A549 (cell line): Measurements from ENCODE around the gene SCML1. TPM values are rescaled to one million over a fixed set of nuclear protein-coding genes. Genes with fewer than 3 reads are reported as not detected.

Experiments used
- ATAC-seq, 2 experiments: fragments of 200-7000 bp in 1 of 2; fragments of >200 bp in 1 of 2; cut with Nextera tagmentation in 1 of 2; cut with Tn5 transposase in 1 of 2; 3 replicates each; pipeline versions ENCODE4 v1.8.0 to v1.9.1; 2018 to 2020; ENCODE audit warnings: mild to moderate bottlenecking in 1 of 2, moderate library complexity in 1 of 2
- CTCF ChIA-PET: fragments of 300-600 bp; sonication (Branson Sonifier 250); formaldehyde crosslinking; extraction: SDS; loops from one replicate; lab custom pipeline; 2021; ENCODE audit warnings: antibody characterized with exemption, inconsistent platforms; lab: Yijun Ruan, JAX
- POLR2A ChIA-PET: fragments of 350-600 bp; formaldehyde crosslinking; extraction: SDS; loops from one replicate; lab custom pipeline; 2021; ENCODE audit warnings: antibody characterized with exemption, inconsistent platforms; lab: Yijun Ruan, JAX
- DNase-seq, 2 experiments: peaks; one replicate each; pipeline versions ENCODE4 v3.0.0 to v3.0.0-alpha.2; 2011 to 2016; ENCODE audit warnings: low read depth in 1 of 2, low spot score in 1 of 2
- FAIRE-seq: peaks from 2 replicates; lab custom pipeline; 2011; peaks lifted over from hg19 to GRCh38; lab: Jason Lieb, UNC
- H3K27ac ChIP-seq, 2 experiments: fragments of >200 bp; sonication (Bioruptor Twin); formaldehyde crosslinking; 3 replicates each; pipeline ENCODE4 v1.5.1; 2016 to 2017
- H3K4me1 ChIP-seq: fragments of >200 bp; sonication (Bioruptor Twin); formaldehyde crosslinking; 3 replicates; pipeline ENCODE4 v1.6.1; 2016
- H3K4me2 ChIP-seq: fragments of >200 bp; sonication (Bioruptor Twin); formaldehyde crosslinking; 3 replicates; pipeline ENCODE4 v1.6.1; 2016
- H3K4me3 ChIP-seq: fragments of >200 bp; sonication (Bioruptor Twin); formaldehyde crosslinking; 3 replicates; pipeline ENCODE4 v1.5.1; 2016
- H3K9me3 ChIP-seq: fragments of >200 bp; sonication (Bioruptor Twin); formaldehyde crosslinking; 3 replicates; pipeline ENCODE4 v1.6.1; 2016
- CBX2 ChIP-seq: fragments of 200-600 bp; sonication (generic); IDR thresholded peaks from 2 replicates; pipeline ENCODE4 v1.6.1; 2016; ENCODE audit warnings: low read depth, mild to moderate bottlenecking, borderline replicate concordance
- CHD2 ChIP-seq: fragments of 150-350 bp; IDR thresholded peaks from 2 replicates; pipeline ENCODE4 v1.6.1; 2014; ENCODE audit warnings: low read length; ENCODE audit not compliant: partially characterized antibody
- EHF ChIP-seq: fragments of 250-450 bp; sonication (Bioruptor Pico); IDR thresholded peaks from 2 replicates; pipeline ENCODE4 v1.5.0; 2020; ENCODE audit warnings: mild to moderate bottlenecking
- FOSL2 ChIP-seq, 2 experiments: fragments of 450-650 bp in 1 of 2; fragments of >200 bp in 1 of 2; sonication (Bioruptor Twin) in 1 of 2; formaldehyde crosslinking; IDR thresholded peaks; 2 replicates each; pipeline versions ENCODE4 v1.5.0 to v1.6.1; 2016 to 2020; ENCODE audit warnings: mild to moderate bottlenecking in 1 of 2, moderate library complexity in 1 of 2
- HDAC2 ChIP-seq: fragments of 200-600 bp; sonication (generic); IDR thresholded peaks from 2 replicates; pipeline ENCODE4 v1.6.1; 2016
- HEYL ChIP-seq: fragments of 250-450 bp; sonication (Bioruptor Pico); IDR thresholded peaks from 2 replicates; pipeline ENCODE4 v1.8.0; 2021; ENCODE audit warnings: mild to moderate bottlenecking, moderate library complexity
- HOXA7 ChIP-seq: fragments of 250-450 bp; sonication (Bioruptor Pico); IDR thresholded peaks from 2 replicates; pipeline ENCODE4 v1.5.0; 2020; ENCODE audit warnings: mild to moderate bottlenecking, moderate library complexity
- HOXB13 ChIP-seq: fragments of 250-450 bp; sonication (Bioruptor Pico); IDR thresholded peaks from 2 replicates; pipeline ENCODE4 v1.5.0; 2020; ENCODE audit warnings: low read depth, mild to moderate bottlenecking, moderate library complexity
- JUN ChIP-seq, 2 experiments: fragments of >200 bp; sonication (Bioruptor Twin); formaldehyde crosslinking; IDR thresholded peaks; 2 replicates in 1 of 2; 3 replicates in 1 of 2; pipeline ENCODE4 v1.6.1; 2016 to 2017
- JUNB ChIP-seq: fragments of >200 bp; sonication (Bioruptor Twin); formaldehyde crosslinking; IDR thresholded peaks from 2 replicates; pipeline ENCODE4 v1.6.1; 2016
- KDM1A ChIP-seq: fragments of 200-600 bp; sonication (generic); IDR thresholded peaks from 2 replicates; pipeline ENCODE4 v1.6.1; 2016; ENCODE audit warnings: low read depth, mild to moderate bottlenecking
- MAFK ChIP-seq: fragments of 450-650 bp; IDR thresholded peaks from 2 replicates; pipeline ENCODE4 v1.6.1; 2014; ENCODE audit not compliant: partially characterized antibody
- MAZ ChIP-seq: fragments of 150-350 bp; IDR thresholded peaks from 2 replicates; pipeline ENCODE4 v1.6.1; 2014; ENCODE audit warnings: antibody characterized with exemption, low read depth, low read length, borderline replicate concordance
- NPAS2 ChIP-seq: fragments of 250-450 bp; sonication (Bioruptor Pico); IDR thresholded peaks from 2 replicates; pipeline ENCODE4 v1.8.0; 2022; ENCODE audit warnings: mild to moderate bottlenecking, moderate library complexity, borderline replicate concordance
- RFX5 ChIP-seq: fragments of 450-650 bp; IDR thresholded peaks from 2 replicates; pipeline ENCODE4 v1.7.1; 2014; ENCODE audit warnings: antibody characterized with exemption, mild to moderate bottlenecking, moderate library complexity
- ZC3H11A ChIP-seq: fragments of 450-650 bp; IDR thresholded peaks from 2 replicates; pipeline ENCODE4 v1.6.1; 2014; ENCODE audit warnings: antibody characterized with exemption, mild to moderate bottlenecking
- ZFP36 ChIP-seq: fragments of 450-650 bp; IDR thresholded peaks from 2 replicates; pipeline ENCODE4 v1.6.1; 2014; ENCODE audit warnings: borderline replicate concordance; ENCODE audit not compliant: partially characterized antibody
- ZSCAN20 ChIP-seq: fragments of 250-450 bp; sonication (Bioruptor Pico); IDR thresholded peaks from 2 replicates; pipeline ENCODE4 v1.8.0; 2022; ENCODE audit warnings: mild to moderate bottlenecking, moderate library complexity
- WGBS: methylation state at CpG from one replicate; pipeline ENCODE4 v1.1.6; 2017; ENCODE audit errors: missing lambda C conversion rate; 5-methylcytosine and 5-hydroxymethylcytosine counted together
- polyA plus RNA-seq, 4 experiments: library from polyadenylated mRNA; depleted of rRNA in 3 of 4; stranded (reverse); fragments of >200 nt; fragmentation: RNase III in 1 of 4; extraction: RNeasy Plus Mini Kit Qiagen cat#74134 plus additional on column Dnase treatment in 1 of 4; gene quantifications; 2 replicates in 3 of 4; 3 replicates in 1 of 4; pipeline ENCODE4 v1.2.3, GENCODE V29; 2011 to 2017
- TF ChIP-seq, protein P1 (sequence below): fragments of 200-600 bp; sonication (generic); IDR thresholded peaks from 2 replicates; pipeline ENCODE4 v1.6.1; 2016; ENCODE audit warnings: antibody characterized with exemption, mild to moderate bottlenecking, moderate library complexity
- TF ChIP-seq, protein P2 (sequence below): fragments of >200 bp; sonication (Bioruptor Twin); formaldehyde crosslinking; IDR thresholded peaks from 3 replicates; pipeline ENCODE4 v1.5.1; 2016
- TF ChIP-seq, protein P3 (sequence below): fragments of >200 bp; sonication (Bioruptor Twin); formaldehyde crosslinking; IDR thresholded peaks from 3 replicates; pipeline ENCODE4 v1.6.1; 2016

The SCML1 gene
- polyA plus RNA-seq, 2 of the 4 experiments (the other 2 are of a cell fraction) = 4.9 to 13.3 TPM

DNA sequence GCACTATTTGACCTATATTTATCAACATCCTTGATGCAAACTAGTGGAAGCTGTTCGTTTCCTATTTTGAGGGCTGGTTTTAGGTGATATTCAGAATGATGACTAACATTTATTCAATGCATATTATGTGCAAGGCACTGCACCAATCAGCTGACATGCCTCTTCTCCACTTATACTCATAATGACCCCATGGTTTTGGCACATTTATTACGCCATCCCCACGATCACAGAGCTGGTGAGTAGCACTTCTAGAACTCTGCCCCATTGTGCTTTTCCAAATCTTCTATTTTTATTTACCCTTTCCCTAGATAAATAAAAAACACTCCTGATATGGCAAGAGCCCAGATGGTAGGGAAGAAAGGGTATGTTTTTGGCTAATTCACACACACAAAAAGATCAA lies 13.1 kb downstream of the SCML1 start:
- no peak for ATAC-seq
- DNase-seq = no peak
- no peaks in the 10 kb centered on the region for H3K9me3 ChIP-seq
- ChIA-PET POLR2A (interaction anchor here (0.6 kb wide), 1 partner anchor 979 kb away, joined by 3 read pairs; no protein-coding TSS in a partner anchor), CTCF (interaction anchor here (0.5 kb wide), 2 partner anchors 457 to 627 kb away, joined by 3 to 5 read pairs; no protein-coding TSS in a partner anchor)
- no peak overlapping the region for H3K27ac ChIP-seq
- H3K4me3 ChIP-seq = no peak overlapping the region
- no peak for FAIRE-seq
- TF ChIP-seq CBX2 = no peak
- no peak for TF ChIP-seq JUNB
- peaks cover 4% of the 10 kb centered on the region; the same call in 1 of the 3 replicates for H3K4me1 ChIP-seq
- WGBS = 70% methylated on average over 3 of the region's 3 CpGs
- no peak overlapping the region for H3K4me2 ChIP-seq

DNA sequence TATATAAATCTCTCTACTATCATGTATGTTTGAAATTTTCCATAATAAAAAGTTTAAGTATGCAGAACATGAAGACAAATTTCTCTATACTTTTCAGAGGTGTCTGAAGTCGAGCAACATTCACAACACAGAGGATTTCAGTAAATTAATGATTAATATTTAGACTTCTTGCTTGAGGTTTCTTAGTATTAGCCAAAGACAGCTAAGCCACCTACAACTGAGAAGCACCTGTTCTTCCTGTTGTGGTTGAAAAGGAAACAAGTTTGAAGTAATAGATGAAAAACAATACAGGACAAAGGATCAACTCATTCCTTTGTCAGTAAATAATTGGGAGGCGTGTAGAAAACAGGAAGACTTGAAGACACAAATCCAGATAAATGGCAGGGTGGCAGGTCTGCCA lies 21.1 kb downstream of the SCML1 start:
- Histone ChIP-seq H3K4me1 (no peaks in the 10 kb centered on the region), H3K27ac (no peak overlapping the region)
- POLR2A ChIA-PET = no interaction called here
- ATAC-seq = no peak
- no peak for TF ChIP-seq KDM1A
- TF ChIP-seq HOXB13 = no peak
- TF ChIP-seq, all 56 proteins: peak for 0
- no peak overlapping the region for H3K4me2 ChIP-seq
- no peaks in the 10 kb centered on the region for H3K9me3 ChIP-seq
- DNase-seq (no peak), FAIRE-seq (no peak)
- WGBS = 12% methylated on average over 2 of the region's 2 CpGs
- CTCF ChIA-PET = no interaction called here
- no peak overlapping the region for H3K4me3 ChIP-seq

DNA sequence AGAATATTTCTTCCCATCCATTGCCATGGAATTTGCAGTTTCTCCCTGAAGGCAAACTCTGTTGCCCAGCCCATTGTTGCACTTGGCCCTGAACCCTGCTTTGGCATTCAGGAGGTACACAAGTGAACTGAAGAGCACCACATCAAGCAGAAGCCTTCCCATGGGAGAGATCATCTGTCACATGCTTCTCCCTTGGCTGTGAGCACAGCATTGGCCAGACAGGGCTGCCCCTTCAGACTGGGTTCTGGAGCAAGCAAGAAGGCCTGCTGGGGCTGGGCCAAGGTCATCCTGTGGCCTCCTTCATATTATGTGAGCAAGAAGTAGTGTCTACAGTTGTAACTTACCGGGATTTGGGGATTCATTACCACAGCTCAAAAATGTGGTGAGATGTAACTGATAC lies 22.7 kb downstream of the SCML1 start:
- FAIRE-seq = no peak

DNA sequence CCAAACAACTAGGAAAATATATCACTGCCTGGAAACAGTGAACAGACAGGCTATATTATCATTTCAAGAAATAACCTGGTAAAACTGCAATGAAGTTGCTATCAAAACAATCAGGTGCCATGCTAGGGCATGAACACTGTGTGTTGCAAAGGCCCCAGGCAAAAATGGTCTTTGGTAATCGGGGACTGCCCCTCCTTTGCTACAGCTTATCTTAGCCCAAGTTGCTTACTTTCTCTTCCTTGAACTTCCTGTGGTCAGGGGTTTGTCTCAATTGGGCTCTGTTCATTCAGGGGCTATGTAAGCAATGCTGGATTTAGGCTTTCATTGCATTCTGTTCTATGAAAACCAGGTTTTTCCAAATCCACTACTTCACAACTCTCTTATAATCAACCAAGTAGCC lies 30.4 kb downstream of the SCML1 start:
- no peak overlapping the region for H3K4me2 ChIP-seq
- H3K9me3 ChIP-seq = no peaks in the 10 kb centered on the region
- TF ChIP-seq EHF = no peak
- no peak for TF ChIP-seq JUNB
- no peak for TF ChIP-seq FOSL2 (IDR thresholded peaks at IDR 0.05)
- TF ChIP-seq FOSL2 (CRISPR knock-in tag; IDR thresholded peaks at IDR 0.05) = no peak
- CTCF ChIA-PET = no interaction called here
- DNase-seq (no peak), ATAC-seq (no peak), FAIRE-seq (no peak)
- H3K27ac ChIP-seq = no peak overlapping the region
- no peak overlapping the region for H3K4me3 ChIP-seq
- H3K4me1 ChIP-seq = no peaks in the 10 kb centered on the region
- POLR2A ChIA-PET = no interaction called here
- WGBS = 0% methylated on average over 1 of the region's 1 CpG

More for the DNA sequence above, 22.7 kb downstream of the SCML1 start:
- 81% methylated on average over 1 of the region's 1 CpG for WGBS
- no peak for DNase-seq
- H3K4me3 ChIP-seq = no peak overlapping the region
- TF ChIP-seq ZFP36 = no peak
- TF ChIP-seq ZC3H11A = no peak
- TF ChIP-seq MAZ = no peak
- no peak for TF ChIP-seq NPAS2 (CRISPR knock-in tag)
- H3K9me3 ChIP-seq = no peaks in the 10 kb centered on the region
- ChIA-PET CTCF (no interaction called here), POLR2A (no interaction called here)
- no peak for ATAC-seq
- no peaks in the 10 kb centered on the region for H3K4me1 ChIP-seq
- H3K27ac ChIP-seq = no peak overlapping the region
- no peak overlapping the region for H3K4me2 ChIP-seq

DNA sequence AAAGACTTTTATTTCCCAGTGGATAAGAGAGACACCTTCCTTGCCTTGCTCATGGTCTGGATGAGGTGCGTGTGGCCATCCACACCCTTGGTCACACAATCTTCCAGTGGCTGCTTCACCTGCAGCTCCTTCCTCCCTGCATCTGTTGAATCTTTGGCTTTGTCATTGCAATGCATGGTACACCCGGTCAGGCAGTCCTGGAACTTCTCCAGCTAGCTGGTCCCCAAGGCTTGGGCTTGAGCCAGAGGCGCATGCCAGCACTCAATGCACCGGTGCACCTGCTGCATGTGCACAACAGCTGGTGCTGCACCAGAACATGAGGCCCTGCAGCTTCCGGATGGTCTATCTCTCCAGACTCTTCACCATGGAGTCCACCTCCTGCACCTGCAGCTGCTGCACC lies 31.7 kb downstream of the SCML1 start:
- TF ChIP-seq ZSCAN20 (CRISPR knock-in tag) (no peak), CHD2 (no peak), KDM1A (no peak), HOXB13 (no peak), RFX5 (no peak), HOXA7 (CRISPR knock-in tag) (no peak), HDAC2 (no peak), HEYL (no peak), MAFK (no peak), JUN (IDR thresholded peaks at IDR 0.05) (no peak), EHF (no peak)
- TF ChIP-seq, protein P1, sequence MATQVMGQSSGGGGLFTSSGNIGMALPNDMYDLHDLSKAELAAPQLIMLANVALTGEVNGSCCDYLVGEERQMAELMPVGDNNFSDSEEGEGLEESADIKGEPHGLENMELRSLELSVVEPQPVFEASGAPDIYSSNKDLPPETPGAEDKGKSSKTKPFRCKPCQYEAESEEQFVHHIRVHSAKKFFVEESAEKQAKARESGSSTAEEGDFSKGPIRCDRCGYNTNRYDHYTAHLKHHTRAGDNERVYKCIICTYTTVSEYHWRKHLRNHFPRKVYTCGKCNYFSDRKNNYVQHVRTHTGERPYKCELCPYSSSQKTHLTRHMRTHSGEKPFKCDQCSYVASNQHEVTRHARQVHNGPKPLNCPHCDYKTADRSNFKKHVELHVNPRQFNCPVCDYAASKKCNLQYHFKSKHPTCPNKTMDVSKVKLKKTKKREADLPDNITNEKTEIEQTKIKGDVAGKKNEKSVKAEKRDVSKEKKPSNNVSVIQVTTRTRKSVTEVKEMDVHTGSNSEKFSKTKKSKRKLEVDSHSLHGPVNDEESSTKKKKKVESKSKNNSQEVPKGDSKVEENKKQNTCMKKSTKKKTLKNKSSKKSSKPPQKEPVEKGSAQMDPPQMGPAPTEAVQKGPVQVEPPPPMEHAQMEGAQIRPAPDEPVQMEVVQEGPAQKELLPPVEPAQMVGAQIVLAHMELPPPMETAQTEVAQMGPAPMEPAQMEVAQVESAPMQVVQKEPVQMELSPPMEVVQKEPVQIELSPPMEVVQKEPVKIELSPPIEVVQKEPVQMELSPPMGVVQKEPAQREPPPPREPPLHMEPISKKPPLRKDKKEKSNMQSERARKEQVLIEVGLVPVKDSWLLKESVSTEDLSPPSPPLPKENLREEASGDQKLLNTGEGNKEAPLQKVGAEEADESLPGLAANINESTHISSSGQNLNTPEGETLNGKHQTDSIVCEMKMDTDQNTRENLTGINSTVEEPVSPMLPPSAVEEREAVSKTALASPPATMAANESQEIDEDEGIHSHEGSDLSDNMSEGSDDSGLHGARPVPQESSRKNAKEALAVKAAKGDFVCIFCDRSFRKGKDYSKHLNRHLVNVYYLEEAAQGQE = no peak
- TF ChIP-seq, protein P2, sequence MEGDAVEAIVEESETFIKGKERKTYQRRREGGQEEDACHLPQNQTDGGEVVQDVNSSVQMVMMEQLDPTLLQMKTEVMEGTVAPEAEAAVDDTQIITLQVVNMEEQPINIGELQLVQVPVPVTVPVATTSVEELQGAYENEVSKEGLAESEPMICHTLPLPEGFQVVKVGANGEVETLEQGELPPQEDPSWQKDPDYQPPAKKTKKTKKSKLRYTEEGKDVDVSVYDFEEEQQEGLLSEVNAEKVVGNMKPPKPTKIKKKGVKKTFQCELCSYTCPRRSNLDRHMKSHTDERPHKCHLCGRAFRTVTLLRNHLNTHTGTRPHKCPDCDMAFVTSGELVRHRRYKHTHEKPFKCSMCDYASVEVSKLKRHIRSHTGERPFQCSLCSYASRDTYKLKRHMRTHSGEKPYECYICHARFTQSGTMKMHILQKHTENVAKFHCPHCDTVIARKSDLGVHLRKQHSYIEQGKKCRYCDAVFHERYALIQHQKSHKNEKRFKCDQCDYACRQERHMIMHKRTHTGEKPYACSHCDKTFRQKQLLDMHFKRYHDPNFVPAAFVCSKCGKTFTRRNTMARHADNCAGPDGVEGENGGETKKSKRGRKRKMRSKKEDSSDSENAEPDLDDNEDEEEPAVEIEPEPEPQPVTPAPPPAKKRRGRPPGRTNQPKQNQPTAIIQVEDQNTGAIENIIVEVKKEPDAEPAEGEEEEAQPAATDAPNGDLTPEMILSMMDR = no peak
- TF ChIP-seq, protein P3, sequence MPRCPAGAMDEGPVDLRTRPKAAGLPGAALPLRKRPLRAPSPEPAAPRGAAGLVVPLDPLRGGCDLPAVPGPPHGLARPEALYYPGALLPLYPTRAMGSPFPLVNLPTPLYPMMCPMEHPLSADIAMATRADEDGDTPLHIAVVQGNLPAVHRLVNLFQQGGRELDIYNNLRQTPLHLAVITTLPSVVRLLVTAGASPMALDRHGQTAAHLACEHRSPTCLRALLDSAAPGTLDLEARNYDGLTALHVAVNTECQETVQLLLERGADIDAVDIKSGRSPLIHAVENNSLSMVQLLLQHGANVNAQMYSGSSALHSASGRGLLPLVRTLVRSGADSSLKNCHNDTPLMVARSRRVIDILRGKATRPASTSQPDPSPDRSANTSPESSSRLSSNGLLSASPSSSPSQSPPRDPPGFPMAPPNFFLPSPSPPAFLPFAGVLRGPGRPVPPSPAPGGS = no peak
- TF ChIP-seq, all 56 proteins: peak for 0
- no peak overlapping the region for H3K4me3 ChIP-seq
- H3K9me3 ChIP-seq = no peaks in the 10 kb centered on the region
- ChIA-PET CTCF (no interaction called here), POLR2A (no interaction called here)
- DNase-seq (no peak), FAIRE-seq (no peak), ATAC-seq (no peak)
- no peaks in the 10 kb centered on the region for H3K4me1 ChIP-seq
- no peak overlapping the region for H3K27ac ChIP-seq
- no peak overlapping the region for H3K4me2 ChIP-seq
- WGBS = 35% methylated on average over 5 of the region's 5 CpGs
